ENCODE measurements around the gene PNMA8A. TPM values are rescaled to one million over a fixed set of nuclear protein-coding genes. Genes with fewer than 3 reads are reported as not detected.
"Not testable (repeated sequence)": the region's sequence is repeated elsewhere in the genome, so short reads cannot be mapped to it uniquely, and the experiment has no call there.

The PNMA8A gene, protein sequence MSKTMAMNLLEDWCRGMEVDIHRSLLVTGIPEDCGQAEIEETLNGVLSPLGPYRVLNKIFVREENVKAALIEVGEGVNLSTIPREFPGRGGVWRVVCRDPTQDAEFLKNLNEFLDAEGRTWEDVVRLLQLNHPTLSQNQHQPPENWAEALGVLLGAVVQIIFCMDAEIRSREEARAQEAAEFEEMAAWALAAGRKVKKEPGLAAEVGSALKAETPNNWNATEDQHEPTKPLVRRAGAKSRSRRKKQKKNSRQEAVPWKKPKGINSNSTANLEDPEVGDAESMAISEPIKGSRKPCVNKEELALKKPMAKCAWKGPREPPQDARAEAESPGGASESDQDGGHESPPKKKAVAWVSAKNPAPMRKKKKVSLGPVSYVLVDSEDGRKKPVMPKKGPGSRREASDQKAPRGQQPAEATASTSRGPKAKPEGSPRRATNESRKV
- total RNA-seq, result 7.3 TPM

DNA sequence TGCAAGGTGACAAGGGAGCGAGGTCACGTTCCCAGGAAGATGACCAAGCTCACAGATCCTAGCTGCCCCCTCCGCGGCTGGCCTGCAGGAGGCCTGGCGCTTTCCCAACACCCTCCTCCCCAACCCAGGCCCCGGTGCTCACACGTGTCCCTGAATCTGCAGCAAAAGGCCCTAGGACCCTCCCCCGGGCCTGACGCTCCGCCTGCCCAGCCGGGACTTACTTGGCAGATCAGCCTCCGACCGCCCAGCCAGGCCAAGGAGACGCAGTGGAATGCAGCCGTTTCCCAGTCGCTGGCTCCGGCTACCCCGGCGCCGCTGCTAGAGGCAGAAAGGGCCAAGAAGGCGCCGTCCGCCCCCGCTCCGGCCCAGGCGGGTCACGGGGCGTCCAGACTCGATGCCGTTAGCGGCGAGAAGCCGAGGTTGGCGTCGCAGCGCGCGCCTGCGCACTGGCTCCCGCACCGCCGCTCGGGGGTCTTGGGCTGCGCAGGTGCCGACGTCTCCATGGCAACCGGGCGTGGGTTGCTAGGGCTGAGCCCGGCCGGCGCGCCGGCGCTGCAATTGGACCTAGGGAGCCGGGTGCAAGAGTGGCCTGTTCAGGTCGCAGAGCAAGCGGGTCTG is at the start of gene PNMA8A:
Gene PNMA8A, minus strand, starts transcription at position 448 of the 618 bp plus-strand sequence. CDS start 528 bp downstream, outside the sequence.
- peak in 1 of 3 donors; percentile 68 for DNase-seq (ENCODE audit: low read depth in 2 of 3, low spot score in 2 of 3)

DNA sequence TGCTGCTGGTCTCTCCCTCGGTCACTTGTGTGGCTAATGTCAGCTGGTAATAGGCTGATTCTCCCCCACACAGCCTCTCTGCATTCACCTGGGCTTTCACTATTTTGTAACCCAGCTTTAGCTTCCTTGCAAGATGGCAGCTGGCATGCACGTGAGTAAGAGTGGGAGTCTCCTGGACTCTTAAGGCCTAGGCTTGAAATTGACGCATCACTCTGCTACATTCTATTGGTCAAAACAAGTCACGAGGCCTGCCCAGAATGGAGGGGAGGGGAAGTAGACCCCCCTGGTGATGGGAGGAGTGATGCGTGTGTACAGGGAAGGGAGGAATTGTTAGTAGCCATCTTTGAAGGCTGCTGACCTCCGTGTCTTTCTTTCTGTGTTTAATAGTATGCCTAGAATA is 49.3 kb upstream of the PNMA8A start:
- no peak for DNase-seq (ENCODE audit: low read depth in 2 of 3, low spot score in 2 of 3)

DNA sequence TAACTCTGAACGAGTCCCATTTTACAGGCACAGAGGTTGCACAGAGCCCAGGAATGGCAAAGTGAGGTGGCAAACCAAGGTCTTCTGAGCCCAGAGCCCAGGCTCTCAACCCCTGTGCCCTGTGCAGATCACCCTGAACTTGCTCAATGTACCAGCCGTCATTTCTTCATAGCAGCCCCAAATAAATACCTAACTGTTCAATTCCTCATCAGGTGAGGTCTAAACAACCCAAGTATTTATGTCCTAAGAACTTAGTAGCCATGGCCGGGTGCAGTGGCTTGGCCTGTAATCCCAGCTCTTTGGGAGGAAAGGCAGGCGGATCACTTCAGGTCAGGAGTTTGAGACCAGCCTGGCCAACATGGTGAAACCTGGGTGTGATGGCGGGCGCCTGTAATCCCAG is 46.1 kb upstream of the PNMA8A start:
- DNase-seq (ENCODE audit: low read depth in 2 of 3, low spot score in 2 of 3), result no peak

DNA sequence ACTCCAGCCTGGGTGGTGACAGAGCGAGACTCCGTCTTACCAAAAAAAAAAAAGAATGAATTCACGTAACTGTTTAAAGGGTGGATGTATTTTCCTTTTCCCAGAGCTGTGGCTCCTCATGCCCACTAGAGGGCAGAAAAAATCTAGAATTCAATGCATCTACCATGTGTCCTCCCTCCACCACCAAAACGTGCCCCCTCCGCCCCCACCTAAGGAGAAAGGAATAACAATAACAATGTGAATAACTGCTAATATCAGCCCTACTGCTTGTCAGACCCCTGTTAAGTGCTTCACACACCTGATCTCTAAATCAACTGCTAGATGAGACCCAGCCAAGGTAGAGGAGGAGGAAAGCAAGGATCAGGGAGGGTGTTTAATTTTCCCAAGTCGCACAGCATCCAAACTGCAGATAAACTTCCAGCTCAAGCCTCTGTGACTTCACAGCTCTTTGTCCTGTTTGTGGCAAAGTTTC is 44.6 kb upstream of the PNMA8A start:
- peak in 2 of 3 donors; percentile 40 to 63 for DNase-seq (ENCODE audit: low read depth in 2 of 3, low spot score in 2 of 3)

DNA sequence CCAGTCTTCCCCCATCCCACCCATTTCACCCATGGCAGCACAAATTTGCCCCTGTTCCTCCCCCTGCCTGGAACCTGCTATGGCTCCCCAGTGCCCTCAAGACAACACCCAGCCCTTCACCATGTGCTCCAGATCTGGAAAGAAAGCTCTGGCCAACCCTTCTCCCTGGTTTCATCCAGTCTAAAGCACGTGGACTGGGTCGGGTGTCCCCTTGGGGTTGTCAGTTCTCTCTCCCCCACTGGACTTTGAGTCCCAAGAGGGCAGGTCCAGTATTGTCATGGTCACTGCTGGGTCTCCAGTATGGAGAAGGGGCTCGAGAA is 43.9 kb upstream of the PNMA8A start:
- DNase-seq (ENCODE audit: low read depth in 2 of 3, low spot score in 2 of 3), result no peak

DNA sequence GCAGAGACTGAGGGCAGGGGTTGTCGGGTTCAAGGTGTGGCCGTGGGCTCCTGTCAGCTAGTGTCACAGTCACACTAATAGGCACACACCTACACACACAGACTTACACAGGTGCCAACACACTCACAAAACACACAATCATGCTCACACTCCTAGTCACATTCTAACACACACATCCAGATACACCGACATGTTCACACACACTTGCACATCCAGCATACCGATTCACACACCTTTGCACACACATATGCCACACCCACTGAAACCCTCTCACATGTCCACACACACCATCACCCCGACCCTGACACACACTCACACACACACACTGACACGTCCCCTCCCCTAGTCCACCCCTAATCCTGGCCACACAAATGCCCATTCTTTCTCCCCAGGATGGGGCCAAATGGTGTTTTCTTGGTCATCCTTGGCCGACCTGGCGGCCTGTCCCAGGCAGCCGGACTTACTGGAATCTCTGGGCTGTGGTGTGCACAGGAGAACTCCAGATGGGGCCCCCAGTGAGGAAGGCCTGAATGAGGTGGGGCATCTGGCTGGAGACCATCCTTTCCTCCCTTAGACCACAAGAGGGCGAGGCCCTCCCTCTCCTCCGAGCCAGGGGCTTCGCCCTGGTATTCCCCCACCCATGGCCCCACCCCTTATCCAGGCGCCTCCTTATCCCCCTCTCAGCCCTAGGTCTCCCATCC is 43.4 kb upstream of the PNMA8A start:
- DNase-seq (ENCODE audit: low read depth in 2 of 3, low spot score in 2 of 3), result no peak

DNA sequence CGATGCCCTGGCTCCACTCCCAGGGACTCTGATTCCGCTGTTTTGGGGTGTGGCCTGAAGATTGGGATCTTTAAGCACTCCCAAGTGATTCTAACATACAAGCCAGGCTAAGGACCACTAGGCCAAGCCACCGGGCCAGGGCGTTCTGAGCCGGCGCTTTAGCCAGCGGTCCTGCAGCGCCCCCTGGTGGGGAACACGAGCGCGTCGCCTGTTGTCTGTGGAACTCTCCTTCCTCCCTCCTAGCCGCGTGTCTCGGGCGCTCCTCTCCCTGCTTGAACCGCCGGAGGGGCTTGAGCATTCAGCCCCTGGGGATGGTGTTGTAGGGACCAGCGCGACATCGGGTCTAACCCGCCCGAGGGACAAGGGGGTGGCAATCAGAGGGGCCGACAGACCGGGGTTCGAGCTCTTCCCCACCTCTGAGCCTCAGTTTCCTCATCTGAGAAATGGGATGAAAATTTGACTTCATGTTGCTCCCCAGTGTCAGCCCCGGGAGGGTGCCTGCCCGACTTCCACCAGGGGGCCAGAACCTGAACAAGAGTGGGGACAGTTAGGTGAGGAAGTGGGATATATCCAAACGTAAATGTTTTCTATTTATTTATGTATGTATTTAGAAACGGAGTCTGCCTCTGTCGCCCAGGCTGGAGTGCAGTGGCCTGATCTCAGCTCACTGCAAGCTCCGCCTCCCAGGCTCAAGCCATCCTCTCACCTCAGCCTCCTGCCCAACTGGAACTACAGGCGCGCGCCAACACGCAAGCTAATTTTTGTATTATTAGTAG is 42.3 kb upstream of the PNMA8A start:
- DNase-seq (ENCODE audit: low read depth in 2 of 3, low spot score in 2 of 3), result peak in 2 of 3 donors; percentile 64 to 83

DNA sequence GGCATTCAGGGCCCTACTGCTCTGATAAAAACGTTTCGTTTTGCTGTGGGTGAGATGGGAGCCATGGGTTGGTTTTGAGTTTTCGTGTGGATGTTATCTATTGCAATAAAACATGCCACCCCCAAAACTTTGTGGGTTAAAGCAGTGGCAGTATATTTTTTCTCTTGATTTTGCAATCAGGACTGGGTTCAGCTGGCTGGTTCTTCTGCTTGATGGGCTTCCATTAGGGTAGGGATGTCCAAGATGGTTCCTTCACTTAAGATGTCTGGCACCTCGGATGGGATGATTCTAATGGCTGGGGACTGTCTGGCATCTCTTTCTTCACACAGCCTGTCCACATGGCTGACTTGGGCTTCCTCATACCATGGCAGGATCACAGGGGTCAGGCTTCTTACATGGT is 39.9 kb upstream of the PNMA8A start:
- DNase-seq (ENCODE audit: low read depth in 2 of 3, low spot score in 2 of 3), result no peak

DNA sequence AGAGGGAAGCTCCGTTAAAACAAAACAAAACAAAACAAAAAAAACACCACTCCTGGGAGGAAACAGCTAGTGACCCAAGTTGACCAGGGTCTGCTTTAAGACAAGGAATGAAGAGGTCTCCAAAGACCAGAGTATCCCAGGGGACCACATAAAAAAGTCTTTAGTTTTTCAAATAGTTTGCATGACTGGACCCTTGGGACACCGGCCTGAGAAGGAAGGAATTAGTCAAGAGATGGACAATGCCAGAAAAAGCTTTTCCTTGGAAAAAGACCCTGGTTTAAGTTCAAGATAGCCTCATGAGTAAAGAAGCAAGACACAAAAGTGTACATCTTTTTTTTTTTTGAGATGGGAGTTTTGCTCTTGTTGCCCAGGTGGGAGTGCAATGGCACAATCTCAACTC is 36.8 kb upstream of the PNMA8A start:
- DNase-seq (ENCODE audit: low read depth in 2 of 3, low spot score in 2 of 3), result no peak

DNA sequence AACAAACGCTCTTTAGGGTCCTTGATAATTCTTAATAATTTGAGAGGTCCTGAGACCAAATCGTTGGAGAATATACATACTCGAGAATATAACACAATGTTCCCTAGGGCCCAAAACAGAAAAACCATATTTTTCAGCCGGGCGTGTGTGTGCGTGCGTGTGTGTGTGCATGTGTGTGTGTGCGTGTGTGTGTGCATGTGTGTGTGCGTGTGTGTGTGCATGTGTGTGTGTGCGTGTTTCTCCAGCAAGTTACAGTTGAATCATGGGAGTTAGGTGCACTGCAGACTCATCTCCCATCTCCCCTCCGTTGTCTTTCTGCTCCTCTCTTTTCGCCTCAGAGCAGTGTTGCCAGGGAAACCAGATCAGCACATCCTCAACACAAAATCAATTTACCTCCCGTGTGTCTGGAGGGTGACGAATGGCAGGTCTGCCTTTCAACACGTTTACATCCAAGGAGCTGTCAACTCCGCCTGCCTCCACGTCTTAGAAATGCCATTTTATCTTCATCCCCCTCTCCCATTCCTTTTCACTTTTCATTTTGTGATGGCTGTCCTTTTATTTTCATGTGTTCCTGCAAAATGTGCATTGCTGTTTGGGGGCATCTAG is 32.6 kb upstream of the PNMA8A start:
- no peak for DNase-seq (ENCODE audit: low read depth in 2 of 3, low spot score in 2 of 3)

DNA sequence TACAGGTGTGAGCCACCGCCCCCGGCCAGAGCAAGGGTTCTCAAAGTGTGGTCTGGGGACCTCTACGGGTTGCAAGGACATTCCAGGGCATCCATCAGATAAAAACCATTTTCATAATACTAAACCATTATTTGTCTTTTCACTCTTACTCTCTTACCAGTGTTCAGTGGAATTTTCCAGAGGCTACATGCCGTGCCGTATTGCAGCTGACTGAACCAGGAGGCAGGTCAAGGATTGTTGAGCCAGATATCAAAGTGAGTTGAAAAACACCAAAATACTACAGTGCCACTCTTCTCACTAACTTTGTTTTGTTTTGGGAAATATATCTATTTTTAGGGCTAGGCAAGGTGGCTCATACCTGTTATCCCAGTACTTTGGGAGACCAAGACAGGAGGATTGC is 31.5 kb upstream of the PNMA8A start:
- DNase-seq (ENCODE audit: low read depth in 2 of 3, low spot score in 2 of 3), result no peak

DNA sequence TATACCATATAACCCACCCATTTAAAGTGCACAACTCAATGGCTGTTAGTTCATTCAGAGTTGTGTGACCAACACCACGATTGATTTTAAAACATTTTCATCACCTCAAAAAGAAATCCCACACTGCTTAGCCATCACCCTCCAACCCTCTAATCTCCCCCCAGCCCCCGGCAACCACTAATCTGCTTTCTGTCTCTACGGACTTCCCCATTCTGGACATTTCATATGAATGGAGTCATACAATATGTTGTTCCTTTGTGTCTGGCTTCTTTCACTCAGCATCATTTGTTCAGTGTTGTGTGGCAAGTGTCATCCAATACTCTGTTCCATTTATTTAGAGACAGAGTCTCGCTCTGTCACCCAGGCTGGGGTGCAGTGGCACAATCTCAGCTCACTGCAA is 28.3 kb upstream of the PNMA8A start:
- DNase-seq (ENCODE audit: low read depth in 2 of 3, low spot score in 2 of 3), result no peak

DNA sequence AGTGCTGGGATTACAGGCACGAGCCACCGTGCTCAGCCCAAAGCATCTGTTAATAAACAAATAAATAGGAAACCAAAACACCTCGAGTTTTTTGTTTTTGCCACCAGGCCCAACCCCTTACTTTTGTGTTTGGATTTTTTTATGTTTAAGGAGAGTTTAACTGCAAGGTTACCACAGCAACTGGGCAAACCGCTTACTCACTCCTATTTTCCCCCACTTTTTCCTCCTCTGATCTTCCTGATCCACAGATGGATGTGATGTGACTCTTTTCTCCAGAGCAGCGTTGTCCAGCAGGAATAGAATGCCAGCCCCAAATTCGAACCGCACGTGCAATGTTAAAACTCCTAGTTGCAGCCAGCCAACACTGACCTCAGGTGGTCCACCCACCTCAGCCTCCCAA is 26.4 kb upstream of the PNMA8A start:
- no peak for DNase-seq (ENCODE audit: low read depth in 2 of 3, low spot score in 2 of 3)

DNA sequence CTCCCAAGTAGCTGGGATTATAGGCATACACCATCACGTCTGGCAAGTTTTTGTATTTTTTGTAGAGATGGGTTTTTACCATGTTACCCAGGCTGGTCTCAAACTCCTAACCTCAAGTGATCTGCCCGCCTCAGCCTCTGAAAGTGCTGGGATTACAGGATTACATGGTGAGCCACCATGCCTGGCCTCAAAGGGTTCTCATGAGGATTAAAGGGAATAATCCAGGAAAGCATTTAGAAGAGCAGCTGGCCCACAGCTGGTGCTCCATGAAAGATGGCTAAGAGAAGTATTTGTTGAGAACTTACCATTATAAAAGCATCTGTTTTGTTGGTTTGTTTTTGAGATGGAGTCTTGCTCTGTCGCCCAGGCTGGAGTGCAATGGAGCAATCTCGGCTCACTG is 25.5 kb upstream of the PNMA8A start:
- DNase-seq (ENCODE audit: low read depth in 2 of 3, low spot score in 2 of 3), result not testable (repeated sequence)

DNA sequence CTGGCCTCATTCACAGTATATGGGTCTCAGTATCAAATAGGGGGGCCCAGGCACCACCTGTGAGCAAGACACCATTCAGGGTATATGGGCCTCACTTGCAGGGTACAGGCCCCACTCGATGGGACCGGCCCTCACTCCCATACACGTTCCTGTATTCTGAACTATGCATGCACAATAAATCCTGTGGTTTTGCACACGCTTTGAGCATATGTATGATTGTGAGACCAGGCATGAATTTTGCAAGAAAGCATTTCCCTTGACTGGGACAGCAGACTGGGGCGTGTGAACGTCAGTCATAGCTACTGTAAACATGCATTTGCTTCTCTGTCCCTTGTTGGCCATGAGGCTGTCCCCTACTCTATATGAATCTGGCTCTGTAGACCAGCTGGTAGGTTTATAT is 24.9 kb upstream of the PNMA8A start:
- DNase-seq (ENCODE audit: low read depth in 2 of 3, low spot score in 2 of 3), result no peak

DNA sequence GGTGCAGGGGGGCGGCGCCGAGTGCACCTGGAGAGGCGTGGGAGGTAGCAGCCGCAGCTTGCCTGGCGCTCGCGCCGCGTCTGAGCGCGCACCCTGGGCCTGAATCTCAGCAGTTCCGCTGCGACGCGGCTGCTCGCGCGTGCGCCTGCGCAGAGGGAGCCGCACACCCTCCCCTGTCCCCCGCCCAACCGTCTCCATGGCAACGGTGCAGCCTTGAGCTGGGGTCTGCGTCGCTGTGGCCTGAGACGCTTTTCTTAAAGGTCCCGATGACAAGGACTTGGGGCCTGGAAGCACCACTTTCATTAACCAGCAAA is 24.4 kb upstream of the PNMA8A start, which contains the start of gene PNMA8B:
Gene PNMA8B, minus strand, starts transcription at position 82 of the 314 bp plus-strand sequence. CDS start 402 bp downstream, outside the sequence.
- peak in 2 of 3 donors; percentile 38 to 57 for DNase-seq (ENCODE audit: low read depth in 2 of 3, low spot score in 2 of 3)

DNA sequence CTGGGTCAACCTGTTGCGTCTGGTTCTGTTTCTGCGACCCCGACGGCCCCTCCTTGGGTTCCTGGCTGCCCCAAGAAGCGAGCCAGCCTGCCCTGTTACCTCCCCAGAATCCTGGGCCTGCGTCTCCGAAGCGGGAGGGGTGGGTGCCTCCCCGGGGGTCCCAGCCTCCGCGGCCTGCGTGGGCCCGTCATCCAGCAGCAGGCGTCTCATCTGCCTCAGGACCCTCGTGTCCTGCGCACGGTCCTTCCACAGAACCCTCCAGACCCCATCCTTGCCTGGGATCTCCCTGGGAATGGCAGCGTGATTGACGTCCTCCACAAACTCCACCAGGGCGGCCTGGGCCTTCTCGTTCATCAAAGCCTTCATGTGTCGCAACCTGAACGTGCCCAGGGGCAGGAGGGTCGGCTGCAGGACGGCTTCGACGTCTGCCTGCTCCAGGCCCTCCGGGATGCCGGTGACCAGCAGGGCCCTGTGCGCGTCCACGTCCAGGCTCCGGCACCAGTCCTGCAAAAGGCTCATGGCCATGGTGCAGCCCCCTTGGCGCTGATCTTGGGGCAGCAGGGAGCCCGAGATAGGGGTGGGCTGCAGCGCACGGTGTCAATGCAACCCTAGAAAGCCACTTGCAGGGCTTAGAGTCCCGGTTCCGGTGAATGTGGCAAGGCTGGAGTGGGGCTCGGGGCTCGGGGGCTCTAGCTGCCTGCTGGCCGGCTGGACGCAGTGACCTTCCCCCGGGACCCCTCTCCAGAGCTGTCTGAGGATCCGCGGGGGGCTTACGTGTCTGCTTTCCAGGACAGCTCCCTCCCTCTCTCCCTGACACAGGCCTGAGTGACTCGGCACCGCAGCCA is 23.8 kb upstream of the PNMA8A start:
- no peak for DNase-seq (ENCODE audit: low read depth in 2 of 3, low spot score in 2 of 3)

DNA sequence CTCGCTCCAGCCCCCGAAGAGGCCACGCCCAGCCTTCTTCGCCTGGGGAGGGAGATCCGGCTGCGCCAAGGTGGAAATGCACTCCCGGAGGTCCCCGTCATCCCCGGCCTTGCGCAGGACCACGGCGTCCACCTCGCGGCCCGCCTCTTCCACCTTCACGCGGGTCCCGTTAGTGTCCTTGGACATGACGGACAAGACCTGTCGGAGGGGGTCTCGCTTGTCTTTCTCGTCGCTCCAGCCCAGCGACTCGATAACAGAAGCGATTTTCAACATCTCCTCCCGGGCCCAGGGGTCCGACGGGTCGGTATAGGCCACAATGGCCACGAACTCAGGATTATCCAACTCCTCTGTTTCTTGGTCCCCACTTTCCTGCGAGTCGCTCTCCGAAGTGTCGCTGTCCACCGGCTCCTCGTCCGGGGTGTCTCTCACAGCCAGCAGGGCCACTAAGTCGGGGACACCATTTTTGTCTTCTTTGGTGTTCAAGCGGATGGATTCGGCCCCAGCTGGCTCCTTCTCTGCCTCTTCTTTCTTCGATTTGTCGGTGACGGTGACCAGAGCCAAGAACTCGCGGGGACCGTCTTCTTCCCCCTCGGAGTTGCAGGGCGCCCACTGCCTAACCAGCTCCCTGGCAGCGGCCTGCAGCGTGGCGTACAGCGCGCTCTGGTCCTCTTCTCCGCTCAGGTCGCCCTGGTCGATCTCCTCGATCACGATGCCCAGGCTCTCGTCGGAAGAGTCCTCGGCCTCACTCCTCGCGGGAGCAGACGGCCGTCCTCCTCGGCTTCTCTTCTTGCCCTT is 23.0 kb upstream of the PNMA8A start:
- no peak for DNase-seq (ENCODE audit: low read depth in 2 of 3, low spot score in 2 of 3)

All from hematopoietic multipotent progenitor cell (in vitro differentiated cells).